ENCODE results near the gene ESRRA. TPM values are rescaled to one million over a fixed set of nuclear protein-coding genes. Genes with fewer than 3 reads are reported as not detected.

ESRRA gene
- total and polyA plus RNA-seq, 2 of the 8 experiments (the other 6 are each of a cell fraction or from before 2014, with no cell fraction given) = 18.2 to 37.0 TPM

- TF ChIP-seq JUN (IDR thresholded peaks at IDR 0.05; ENCODE audit: low read depth, low read length) (no peak), JUND (IDR thresholded peaks at IDR 0.05; ENCODE audit: low read length) (peak; percentile 74)
These were observed 50.0 kb downstream of the ESRRA start (continued) for GRCh38 chr11:64355078-64355940.
